Activated naive CD4-positive, alpha-beta T cell treated with anti-CD3 and anti-CD28 coated beads, Interleukin-2, amount 10 ng/mL, durations not matched to agents 7 days and 5 days (primary cell): Measurements from ENCODE around the gene CTBP2.

Source experiments
- CTCF ChIA-PET: fragments of 350-600 bp; sonication (Branson Sonifier 250); formaldehyde crosslinking; loops from one replicate; lab custom pipeline; 2021; ENCODE audit warnings: antibody characterized with exemption; lab: Charles Lee
- DNase-seq: peaks from one replicate; pipeline ENCODE4 v3.0.0-alpha.2; 2020
- H3K27ac Mint-ChIP-seq: one replicate; pipeline ENCODE4 v1.8.0; 2021; ENCODE audit warnings: mild to moderate bottlenecking, moderate library complexity, mixed read lengths
- H3K27me3 Mint-ChIP-seq: one replicate; pipeline ENCODE4 v1.8.0; 2021; ENCODE audit warnings: mild to moderate bottlenecking, mixed read lengths
- H3K36me3 Mint-ChIP-seq: one replicate; pipeline ENCODE4 v1.8.0; 2021; ENCODE audit warnings: mixed read lengths
- H3K4me1 Mint-ChIP-seq: one replicate; pipeline ENCODE4 v1.8.0; 2021; ENCODE audit warnings: mixed read lengths
- H3K4me3 Mint-ChIP-seq: one replicate; pipeline ENCODE4 v1.8.0; 2021; ENCODE audit warnings: mild to moderate bottlenecking, moderate library complexity, mixed read lengths
- H3K9me3 Mint-ChIP-seq: one replicate; pipeline ENCODE4 v1.8.0; 2021; ENCODE audit warnings: mixed read lengths

CTBP2 gene

GRCh38 chr10:125037145-125037877 is 123.1 kb downstream of the CTBP2 start:
- no peaks in the 10 kb centered on the region for H3K4me1 Mint-ChIP-seq
- no peaks in the 10 kb centered on the region for H3K36me3 Mint-ChIP-seq
- no peak overlapping the region for H3K4me3 Mint-ChIP-seq
- H3K9me3 Mint-ChIP-seq: no peaks in the 10 kb centered on the region
- H3K27ac Mint-ChIP-seq: no peak overlapping the region
- H3K27me3 Mint-ChIP-seq: peaks cover 19% of the 10 kb centered on the region
- DNase-seq: no peak
- CTCF ChIA-PET: interaction anchor here (0.7 to 1.9 kb wide), 3 partner anchors 10 to 13 kb away, joined by 3 to 9 read pairs (median 4); no protein-coding TSS in a partner anchor

DNA sequence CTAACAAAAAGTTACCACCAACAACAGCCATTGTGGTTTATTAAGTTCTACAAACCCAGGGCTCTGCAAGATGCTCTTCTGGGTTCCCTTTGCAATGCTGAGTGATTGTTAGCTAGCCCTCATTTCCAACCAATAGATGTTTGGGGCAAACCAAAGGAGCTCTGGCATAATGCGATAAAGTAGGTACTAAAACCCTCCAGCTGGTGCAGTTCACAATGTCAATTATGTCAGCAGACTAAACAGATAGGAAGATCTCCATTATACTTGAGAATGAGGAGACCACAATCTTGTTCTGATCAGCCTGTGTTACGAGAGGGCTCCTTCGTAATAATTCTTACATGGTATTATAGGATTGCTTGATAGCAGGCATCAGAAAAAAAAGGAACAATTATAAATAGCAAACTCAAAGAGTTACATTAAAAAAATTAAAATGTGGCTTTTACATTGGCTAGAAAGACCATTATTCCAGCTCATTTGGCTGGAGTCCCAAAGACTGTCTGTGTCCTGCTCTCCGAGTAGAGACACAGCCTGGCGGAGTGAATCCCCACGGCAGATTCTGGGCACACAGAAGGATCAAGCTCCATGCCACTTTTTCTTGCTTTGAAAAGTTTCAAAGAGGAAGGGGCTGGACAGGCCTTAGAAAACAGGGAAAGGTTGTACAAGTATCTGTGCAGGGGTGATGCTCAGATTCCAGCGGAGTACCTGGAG is 124.6 kb downstream of the CTBP2 start:
- Mint-ChIP-seq H3K9me3 (no peaks in the 10 kb centered on the region), H3K36me3 (no peaks in the 10 kb centered on the region), H3K4me1 (no peaks in the 10 kb centered on the region), H3K27ac (no peak overlapping the region), H3K27me3 (peaks cover 19% of the 10 kb centered on the region), H3K4me3 (no peak overlapping the region)
- CTCF ChIA-PET: interaction anchor here (1.9 kb wide), 1 partner anchor 12 kb away, joined by 9 read pairs; no protein-coding TSS in a partner anchor
- DNase-seq: no peak

DNA sequence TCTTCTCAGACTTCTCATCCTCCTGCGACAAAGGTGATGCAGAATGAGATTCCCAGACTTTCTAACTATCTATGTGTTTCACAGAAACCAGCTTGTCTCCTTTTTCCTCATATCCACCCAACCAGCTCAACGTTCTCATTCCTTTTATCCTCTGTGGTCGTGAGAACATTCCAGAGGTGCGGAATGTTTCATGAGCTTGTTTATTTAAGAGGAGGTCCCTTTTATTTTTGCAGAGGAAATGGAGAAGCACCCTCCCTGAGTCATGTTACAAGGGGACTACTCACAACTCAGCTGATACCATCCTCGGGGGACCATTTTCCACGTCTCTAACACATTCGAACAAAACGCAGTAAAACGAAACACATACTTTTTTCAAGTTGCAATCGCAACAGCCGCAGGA is 125.2 kb downstream of the CTBP2 start:
- Mint-ChIP-seq H3K27me3 (peaks cover 19% of the 10 kb centered on the region), H3K4me3 (no peak overlapping the region), H3K4me1 (no peaks in the 10 kb centered on the region), H3K27ac (no peak overlapping the region), H3K36me3 (no peaks in the 10 kb centered on the region), H3K9me3 (no peaks in the 10 kb centered on the region)
- CTCF ChIA-PET: no interaction called here
- no peak for DNase-seq

DNA sequence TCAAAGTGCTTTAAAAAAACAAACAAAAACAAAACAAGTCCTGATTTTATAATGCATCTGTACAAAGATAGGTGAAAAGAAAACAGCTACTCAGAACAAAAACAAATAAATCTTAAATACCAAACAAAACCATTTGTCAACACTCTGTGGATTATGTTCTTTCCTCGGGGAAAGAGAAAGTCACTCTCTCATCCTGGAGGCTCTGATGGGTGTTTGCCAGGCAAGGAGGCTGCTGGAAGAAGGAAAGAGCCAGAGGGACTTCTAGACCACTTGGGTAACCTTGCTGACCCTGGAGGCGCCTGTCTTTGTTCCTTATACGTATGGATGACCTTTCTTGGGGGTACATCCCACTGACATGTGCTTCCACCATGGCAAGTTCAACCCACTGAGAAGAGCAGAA is 125.7 kb downstream of the CTBP2 start:
- no peaks in the 10 kb centered on the region for H3K9me3 Mint-ChIP-seq
- CTCF ChIA-PET: no interaction called here
- no peak for DNase-seq
- no peaks in the 10 kb centered on the region for H3K4me1 Mint-ChIP-seq
- peaks cover 19% of the 10 kb centered on the region for H3K27me3 Mint-ChIP-seq
- H3K4me3 Mint-ChIP-seq: no peak overlapping the region
- no peaks in the 10 kb centered on the region for H3K36me3 Mint-ChIP-seq
- no peak overlapping the region for H3K27ac Mint-ChIP-seq

DNA sequence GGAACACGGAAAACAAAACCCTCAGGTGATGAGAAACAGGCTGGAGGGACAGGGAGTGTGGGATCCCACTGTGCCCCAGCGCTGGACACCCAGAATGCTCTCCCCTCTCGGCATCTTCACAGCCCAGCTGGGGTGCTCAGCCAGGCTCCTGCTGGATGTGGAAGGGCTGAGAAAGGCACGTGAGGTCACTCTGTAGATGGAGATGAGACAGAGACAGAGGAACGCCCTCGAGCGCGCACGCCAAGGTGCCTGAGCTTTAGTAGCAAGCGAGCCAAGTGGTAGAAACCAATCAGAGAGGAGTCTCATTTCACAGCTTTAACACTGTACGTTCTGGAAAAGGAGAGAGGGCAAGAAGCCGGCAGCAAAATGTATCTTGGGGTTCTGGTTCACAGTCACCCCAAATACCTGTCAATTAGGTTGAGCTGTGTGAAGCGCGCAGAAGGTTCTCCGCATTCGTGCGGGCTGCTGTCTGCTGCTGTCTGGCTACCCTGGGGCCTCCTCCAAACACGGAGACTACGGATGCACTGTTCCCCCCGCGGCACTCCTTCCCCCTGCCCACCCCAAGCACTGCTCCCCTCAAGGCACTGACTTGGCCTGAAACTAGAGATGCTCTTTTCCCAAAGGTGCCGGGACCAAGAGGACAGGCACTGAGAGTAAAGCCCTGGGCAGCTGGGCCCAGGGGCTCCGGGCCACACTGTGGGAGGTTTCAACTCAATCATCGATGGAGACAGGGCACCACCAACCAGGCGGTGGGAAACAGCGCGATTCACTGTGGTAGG is 127.0 kb downstream of the CTBP2 start:
- no peak overlapping the region for H3K4me3 Mint-ChIP-seq
- peaks cover 15% of the 10 kb centered on the region for H3K27me3 Mint-ChIP-seq
- H3K4me1 Mint-ChIP-seq: no peaks in the 10 kb centered on the region
- CTCF ChIA-PET: no interaction called here
- no peak for DNase-seq
- no peaks in the 10 kb centered on the region for H3K36me3 Mint-ChIP-seq
- H3K9me3 Mint-ChIP-seq: no peaks in the 10 kb centered on the region
- no peak overlapping the region for H3K27ac Mint-ChIP-seq

DNA sequence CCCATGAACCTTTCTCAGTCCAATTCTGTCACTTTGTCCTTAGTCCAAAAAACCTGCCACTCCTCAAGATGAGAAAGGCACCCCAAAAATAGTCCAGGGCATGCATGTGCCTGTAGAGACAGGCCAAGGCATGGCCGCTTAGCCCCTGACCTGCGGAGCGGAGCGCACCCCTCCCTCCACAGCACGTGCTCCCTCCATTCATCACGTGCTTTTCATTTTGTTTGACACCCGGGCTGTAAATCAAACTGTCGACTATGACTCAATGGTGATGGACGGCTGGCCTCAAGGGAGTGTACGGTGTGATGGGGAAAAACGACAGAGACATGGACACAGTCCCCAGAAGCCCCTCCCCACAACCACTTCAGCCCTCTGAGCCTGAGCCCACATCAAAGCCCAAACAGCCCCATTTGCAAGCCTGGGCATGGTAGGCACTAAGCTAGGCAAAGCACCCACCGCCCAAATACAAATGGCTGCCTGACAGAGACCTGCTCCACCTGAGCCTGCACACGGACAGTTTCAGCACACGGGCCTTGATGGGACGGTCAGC is 127.8 kb downstream of the CTBP2 start:
- Mint-ChIP-seq H3K36me3 (no peaks in the 10 kb centered on the region), H3K27me3 (peaks cover 15% of the 10 kb centered on the region), H3K9me3 (no peaks in the 10 kb centered on the region), H3K27ac (no peak overlapping the region), H3K4me3 (no peak overlapping the region), H3K4me1 (no peaks in the 10 kb centered on the region)
- no peak for DNase-seq
- CTCF ChIA-PET: no interaction called here

GRCh38 chr10:125030567-125031197 is 129.7 kb downstream of the CTBP2 start:
- H3K9me3 Mint-ChIP-seq: no peaks in the 10 kb centered on the region
- no peak overlapping the region for H3K4me3 Mint-ChIP-seq
- H3K36me3 Mint-ChIP-seq: no peaks in the 10 kb centered on the region
- H3K4me1 Mint-ChIP-seq: no peaks in the 10 kb centered on the region
- H3K27me3 Mint-ChIP-seq: peaks cover 7% of the 10 kb centered on the region
- DNase-seq: no peak
- no peak overlapping the region for H3K27ac Mint-ChIP-seq
- CTCF ChIA-PET: no interaction called here

- Mint-ChIP-seq H3K4me3 (no peak overlapping the region), H3K36me3 (no peaks in the 10 kb centered on the region), H3K4me1 (no peaks in the 10 kb centered on the region), H3K27me3 (peaks cover 5% of the 10 kb centered on the region), H3K27ac (no peak overlapping the region), H3K9me3 (no peaks in the 10 kb centered on the region)
- DNase-seq: no peak
- CTCF ChIA-PET: interaction anchor here (0.8 kb wide), 1 partner anchor 9 kb away, joined by 3 read pairs; no protein-coding TSS in a partner anchor
These were observed 130.7 kb downstream of the CTBP2 start for GRCh38 chr10:125029584-125030242.

DNA sequence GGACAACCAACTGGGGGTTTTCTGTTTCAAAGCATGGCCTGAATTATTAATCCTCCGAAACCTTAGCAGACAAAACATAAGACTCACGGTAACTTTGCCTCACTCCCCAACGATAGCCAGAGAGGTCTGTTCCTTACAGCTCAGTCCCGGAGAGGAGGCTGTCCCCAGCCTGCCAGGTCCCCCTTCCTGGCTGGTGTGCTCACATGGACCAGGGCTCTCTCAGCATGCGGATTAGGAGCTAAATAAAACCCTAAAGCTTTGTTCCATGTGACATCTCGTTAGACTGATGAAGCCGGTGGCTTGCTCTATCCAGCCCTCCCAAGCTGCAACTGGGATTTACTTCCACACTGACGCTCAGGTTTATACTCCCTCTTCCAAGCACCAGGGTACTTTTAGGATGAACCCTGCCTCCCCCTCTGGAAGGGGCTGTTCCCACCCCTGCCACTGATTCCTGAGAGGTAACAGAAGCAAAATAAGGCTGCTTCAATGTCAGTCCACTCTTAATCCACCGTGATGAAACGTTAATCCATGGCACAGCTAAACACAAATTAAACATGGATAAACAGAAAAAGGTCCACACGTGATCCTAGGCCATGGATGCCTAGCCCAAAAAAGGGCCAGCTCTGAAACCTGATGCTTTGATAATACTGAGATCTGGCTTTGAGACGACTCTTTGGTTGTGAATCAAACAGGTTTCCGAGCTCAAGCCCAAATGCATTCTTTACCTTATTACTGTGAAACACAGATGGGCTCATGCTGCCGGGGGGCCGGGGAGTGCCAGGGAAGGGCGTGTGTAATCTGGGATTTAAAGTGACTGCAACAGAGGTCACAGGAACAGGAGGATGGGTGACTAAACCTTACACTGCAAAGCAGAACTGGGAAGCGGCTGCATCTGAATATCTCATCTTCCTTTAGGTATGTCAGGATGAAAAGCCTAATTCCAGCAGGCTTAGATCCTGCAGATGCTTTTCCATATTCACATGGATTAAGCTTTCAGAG is 132.2 kb downstream of the CTBP2 start:
- CTCF ChIA-PET: no interaction called here
- H3K4me1 Mint-ChIP-seq: no peaks in the 10 kb centered on the region
- H3K27me3 Mint-ChIP-seq: no peaks in the 10 kb centered on the region
- no peak for DNase-seq
- no peaks in the 10 kb centered on the region for H3K9me3 Mint-ChIP-seq
- no peaks in the 10 kb centered on the region for H3K36me3 Mint-ChIP-seq
- H3K27ac Mint-ChIP-seq: no peak overlapping the region
- no peak overlapping the region for H3K4me3 Mint-ChIP-seq

DNA sequence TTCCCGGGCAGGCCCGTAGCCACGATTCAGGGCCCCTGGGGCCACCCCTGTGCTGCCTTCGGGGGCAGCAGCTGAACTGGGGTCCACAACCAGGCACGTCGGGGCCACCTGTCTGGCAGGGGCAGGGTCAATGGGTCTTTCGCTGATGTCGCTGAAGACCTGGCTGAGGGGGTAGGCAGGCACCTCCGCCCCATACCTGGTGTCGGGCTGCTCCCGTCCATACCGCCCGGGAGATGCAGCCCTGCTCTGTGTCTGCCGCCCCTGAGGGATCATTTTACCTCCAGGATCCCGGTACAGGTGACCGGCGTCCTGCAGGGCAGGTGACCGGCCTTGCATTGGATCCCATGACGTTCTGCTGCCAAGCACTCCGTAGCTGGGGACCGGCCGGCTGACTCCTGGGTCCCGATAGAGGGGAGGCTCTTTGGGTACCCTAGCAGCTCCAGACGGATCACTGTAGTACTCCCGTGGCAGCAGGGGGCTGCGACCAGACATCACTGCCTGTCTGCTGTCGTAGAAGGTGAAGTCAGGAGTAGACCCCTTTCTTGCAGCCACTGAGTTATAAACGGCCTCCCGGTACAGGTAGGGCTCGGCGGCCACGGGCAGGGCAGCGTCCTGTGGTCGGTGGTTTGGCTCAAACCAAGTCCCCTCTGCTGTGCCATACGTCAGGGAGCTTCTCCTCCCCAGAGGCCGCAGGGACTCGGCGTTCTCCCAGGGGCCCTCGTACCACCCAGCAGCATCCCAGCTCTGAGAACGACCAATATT is 133.2 kb downstream of the CTBP2 start:
- Mint-ChIP-seq H3K4me1 (no peaks in the 10 kb centered on the region), H3K36me3 (no peaks in the 10 kb centered on the region), H3K9me3 (no peaks in the 10 kb centered on the region), H3K27ac (no peak overlapping the region), H3K27me3 (no peaks in the 10 kb centered on the region), H3K4me3 (no peak overlapping the region)
- no peak for DNase-seq
- CTCF ChIA-PET: interaction anchor here (0.6 kb wide), 1 partner anchor 10 kb away, joined by 3 read pairs; no protein-coding TSS in a partner anchor

- Mint-ChIP-seq H3K27ac (no peak overlapping the region), H3K4me1 (no peaks in the 10 kb centered on the region), H3K4me3 (no peak overlapping the region), H3K27me3 (peaks cover 3% of the 10 kb centered on the region), H3K9me3 (no peaks in the 10 kb centered on the region), H3K36me3 (no peaks in the 10 kb centered on the region)
- CTCF ChIA-PET: no interaction called here
- no peak for DNase-seq
These were observed 134.1 kb downstream of the CTBP2 start for GRCh38 chr10:125026036-125026931.
